GM19455 (cell line): Measurements from ENCODE around the gene SEC63.
"Not testable (repeated sequence)": the region's sequence is repeated elsewhere in the genome, so short reads cannot be mapped to it uniquely, and the experiment has no call there.

Experiments
- ATAC-seq: cut with Tn5 transposase; IDR thresholded peaks from one replicate; pipeline ENCODE4 v1.9.1; 2021; ENCODE audit not compliant: unreplicated experiment

Gene SEC63

DNA sequence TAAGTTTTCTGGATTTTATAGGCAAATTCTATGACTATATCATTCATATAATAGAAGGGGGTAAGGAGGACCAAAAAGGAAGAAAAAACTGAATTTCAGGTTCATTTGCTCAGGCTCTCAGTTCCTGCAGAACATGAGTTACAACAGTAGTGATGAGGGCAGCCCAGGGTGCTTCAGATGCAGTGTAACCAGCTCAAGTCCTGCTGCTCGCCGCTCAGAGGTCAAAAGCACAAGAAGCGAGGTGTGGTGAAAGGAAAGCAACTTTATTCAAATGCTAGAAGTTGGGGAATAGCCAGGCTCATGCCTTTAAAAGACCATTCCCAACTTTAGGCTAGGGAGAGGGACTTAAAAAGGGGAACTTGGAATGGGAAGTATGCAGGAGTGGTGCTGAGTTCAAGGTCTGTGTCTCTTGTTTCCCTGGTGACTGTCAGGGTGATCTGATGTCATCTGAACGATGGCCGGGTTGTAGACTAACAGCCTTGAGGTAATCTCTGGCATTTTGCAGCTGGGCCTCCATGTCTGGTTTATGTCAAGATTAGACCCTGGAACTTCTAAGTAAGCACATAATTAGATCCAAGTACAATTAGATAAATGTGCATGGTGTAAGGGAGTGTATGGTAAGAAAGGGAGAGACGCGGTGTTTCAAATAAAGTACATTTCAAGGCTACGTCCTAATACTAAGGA, 14.5 kb upstream of the SEC63 start:
- no peak for ATAC-seq

DNA sequence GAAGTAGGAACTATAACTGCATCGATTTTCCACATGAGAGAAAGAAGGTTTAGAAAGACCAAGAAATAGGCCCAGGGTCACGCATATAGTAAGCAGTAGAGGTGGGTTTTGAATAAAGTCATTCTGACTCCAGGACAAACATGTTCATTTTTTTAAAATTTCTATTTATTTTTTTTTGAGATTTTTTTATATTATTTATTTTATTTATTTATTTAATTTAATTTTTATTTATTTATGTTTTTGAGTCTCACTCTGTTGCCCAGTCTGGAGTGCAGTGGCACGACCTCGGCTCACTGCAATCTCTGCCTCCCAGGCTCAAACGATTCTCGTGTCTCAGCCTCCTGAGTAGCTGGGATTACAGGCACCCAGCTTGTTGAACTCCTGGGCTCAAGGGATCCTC, 13.2 kb upstream of the SEC63 start:
- no peak for ATAC-seq

DNA sequence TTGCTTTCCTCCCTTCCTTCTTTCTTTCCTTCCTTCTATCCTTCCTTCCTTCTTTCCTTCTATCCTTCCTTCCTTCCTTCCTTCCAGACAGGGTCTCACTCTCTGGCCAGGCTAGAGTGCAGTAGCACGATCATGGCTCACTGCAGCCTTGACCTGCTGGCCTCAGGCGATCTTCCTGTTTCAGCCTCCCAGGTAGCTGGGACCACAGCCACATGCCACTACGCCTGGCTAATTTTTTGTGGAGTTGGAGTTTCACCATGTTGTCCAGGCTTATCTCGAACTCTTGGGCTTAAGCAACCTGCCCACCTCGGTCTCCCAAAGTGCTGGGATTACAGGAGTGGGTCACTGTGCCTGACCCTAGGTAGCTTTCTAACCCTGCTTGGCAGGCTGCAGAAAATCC, 12.2 kb upstream of the SEC63 start:
- ATAC-seq, result no peak

DNA sequence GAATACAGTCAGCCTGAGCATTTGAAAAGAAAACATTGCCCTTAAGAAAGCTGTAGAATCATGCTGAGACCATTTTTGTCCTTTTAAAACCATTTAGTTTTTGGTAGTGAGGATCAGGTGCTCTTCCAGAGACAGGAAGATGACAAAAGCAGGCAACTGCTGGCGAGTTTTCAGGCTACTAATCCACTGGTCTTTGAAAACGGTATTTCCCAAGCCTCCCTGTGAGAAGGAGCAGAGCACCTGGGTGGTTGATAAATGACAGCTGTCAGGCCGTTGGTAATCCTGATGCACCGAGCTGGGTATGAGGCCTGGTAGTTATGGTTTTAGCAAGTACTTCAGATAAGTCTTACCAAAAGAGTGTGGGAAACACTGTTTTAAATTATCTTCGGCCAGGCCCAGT, 10.1 kb upstream of the SEC63 start:
- ATAC-seq, result no peak

DNA sequence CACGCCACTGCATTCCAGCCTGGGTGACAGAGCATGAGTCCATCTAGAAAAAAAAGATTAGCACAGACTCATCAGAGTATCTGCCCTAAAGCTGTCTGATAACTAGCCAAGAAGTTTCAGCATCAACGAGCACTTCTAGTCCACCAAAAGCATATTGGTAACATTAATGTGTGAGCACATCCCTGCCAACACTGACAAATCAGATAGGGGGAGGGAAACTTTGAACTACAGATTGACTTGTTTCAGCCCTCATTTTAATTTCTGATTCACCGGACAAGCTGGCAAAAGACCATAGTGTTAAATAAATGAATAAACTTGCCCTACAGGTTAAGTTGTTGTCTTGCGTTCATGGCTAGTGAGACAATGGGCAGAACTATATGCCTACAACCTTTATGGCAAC, 7.7 kb upstream of the SEC63 start:
- ATAC-seq, result no peak

DNA sequence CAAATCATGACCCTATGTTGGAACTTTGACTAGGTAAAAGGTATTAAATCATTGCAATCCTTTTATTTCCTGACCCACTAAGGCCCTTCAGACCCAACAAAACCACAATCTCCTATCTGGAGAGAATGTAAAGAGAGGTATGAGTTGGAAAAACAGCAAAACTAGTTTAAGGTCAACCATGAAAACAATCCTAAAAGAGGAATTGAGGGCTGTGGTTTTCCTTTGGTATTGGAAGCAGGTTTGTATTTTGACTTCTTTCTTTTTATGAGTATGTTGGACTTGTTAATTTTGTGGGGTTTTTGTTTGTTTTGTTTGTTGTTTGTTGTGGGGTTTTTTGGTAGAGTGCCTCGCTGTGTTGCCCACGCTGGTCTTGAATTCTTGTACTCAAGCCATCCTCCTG, 4.7 kb upstream of the SEC63 start:
- no peak for ATAC-seq

DNA sequence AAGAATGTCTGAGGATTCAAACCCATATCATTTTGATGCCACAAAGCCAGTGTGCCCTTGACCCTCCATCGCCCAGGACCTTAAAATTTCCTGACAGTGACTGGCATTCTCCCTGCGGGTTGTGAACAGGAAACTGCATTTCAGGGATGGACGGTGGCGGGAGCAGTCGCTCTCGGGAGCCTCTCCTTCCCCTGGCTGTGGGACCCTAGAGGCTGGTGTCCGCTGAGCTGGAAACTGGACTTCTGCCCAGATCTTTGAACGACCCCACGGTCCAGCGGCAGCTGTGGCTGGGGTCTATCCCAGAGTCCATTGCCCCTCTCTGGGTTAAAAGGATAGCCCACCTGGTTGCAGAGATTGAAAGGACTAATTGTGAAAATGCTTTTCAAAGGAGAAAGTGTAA, 1.4 kb upstream of the SEC63 start:
- ATAC-seq, result no peak

DNA sequence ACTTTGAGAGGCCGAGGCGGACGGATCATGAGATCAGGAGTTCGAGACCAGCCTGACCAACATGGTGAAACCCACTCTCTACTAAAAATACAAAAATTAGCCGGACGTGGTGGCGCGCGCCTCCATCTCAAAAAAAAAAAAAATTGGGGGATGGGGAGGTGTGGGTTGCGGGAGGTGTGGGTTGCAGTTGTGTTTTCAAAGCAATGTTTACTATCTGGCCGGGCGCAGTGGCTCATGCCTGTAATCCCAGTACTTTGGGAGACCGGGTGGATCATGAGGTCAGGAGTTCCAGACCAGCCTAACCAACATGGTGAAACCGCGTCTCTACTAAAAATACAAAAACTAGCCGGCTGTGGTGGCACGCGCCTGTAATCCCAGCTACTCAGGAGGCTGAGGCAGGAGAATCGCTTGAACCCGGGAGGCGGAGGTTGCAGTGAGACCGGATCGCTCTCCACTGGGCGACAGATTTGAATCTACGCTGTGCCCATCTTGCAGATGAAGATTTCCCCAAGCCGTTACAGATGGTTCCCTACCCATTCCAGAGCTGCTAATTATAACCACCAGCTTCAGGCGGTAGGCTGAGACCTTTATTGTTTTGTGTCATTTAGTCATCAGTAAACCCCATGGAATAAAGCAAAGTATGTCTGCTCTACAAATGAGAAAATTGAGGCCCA, 818 bp upstream of the SEC63 start:
- ATAC-seq, result not testable (repeated sequence)

DNA sequence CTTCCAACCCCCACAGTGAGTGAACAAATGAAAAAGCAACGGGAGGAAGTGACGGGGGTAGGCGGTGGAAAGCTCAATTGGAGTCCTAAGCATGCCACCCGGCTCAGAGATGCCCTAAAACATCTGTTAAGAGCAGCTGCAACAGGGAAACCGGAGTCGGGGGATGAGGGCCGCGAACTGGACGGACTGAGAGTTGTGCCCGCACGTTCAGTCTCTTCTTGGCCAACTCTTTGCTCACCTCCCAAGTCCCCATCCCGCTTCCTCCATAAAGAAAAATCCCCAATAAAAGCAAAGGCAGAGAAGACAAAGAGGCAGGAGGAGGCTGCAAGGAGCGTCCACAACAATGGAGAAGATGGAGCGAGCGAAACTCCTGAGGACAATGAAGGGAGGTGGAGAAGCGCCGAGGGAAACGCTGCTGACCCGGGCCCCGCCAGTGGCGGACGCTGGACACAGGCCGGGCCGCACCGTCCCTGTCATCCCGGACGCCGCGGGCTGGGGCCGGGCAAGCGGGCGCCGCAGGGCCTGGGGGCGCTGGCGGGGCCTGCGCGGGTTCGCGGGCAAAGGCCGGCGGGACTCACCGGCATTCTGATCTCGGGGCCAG, 600 bp downstream of the SEC63 start:
- peak; percentile 36 for ATAC-seq

DNA sequence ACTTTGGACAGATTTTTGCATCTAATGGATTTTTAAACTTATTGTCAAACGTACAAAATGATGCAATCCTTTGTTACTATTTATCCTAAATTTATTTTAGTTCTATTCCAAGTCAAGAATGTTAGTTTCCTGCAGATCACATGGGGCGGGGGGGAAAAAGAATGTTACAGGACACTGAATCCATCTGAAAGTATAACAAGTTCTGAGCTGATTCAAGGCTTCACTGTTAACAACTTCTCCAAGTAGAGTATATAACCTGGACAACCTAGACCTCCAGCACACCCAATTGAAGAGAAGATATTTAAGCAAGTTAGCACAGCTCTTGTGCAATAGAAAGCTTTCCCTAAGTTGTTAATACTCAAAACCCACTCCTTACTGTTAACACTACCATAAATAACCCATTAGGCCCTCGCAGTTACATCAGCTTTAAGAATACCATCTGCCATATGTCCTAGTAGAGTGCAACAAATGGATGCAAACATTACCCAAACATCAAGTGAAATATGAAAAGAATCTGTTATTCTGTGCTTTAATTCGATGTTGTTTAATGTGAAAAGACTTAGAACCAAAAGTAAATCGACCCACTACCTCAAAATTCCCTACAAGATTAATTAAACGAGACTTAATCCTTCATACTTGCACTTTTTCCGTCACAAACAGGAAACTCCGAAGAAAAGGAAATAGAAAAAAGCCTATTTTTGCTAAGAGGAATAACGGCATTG, 1.3 kb downstream of the SEC63 start:
- ATAC-seq, result no peak

DNA sequence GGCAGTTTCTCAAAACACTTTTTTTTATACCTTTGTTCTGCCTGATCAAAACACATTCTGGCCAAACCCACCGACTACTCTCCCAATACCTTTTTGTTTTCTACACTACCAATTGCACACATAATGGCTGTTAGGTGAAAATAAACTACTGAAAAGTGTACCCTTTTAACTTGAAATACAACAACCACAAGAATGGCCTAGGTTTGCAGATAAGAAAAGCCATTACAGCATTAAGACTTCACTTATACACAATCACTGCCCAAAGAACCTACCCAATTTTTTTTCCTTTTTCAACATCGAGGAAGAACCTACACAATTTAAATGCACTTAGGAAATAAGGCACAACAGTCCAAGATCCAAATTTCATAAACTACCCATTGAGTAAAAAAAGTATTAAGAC, 1.8 kb downstream of the SEC63 start:
- no peak for ATAC-seq

DNA sequence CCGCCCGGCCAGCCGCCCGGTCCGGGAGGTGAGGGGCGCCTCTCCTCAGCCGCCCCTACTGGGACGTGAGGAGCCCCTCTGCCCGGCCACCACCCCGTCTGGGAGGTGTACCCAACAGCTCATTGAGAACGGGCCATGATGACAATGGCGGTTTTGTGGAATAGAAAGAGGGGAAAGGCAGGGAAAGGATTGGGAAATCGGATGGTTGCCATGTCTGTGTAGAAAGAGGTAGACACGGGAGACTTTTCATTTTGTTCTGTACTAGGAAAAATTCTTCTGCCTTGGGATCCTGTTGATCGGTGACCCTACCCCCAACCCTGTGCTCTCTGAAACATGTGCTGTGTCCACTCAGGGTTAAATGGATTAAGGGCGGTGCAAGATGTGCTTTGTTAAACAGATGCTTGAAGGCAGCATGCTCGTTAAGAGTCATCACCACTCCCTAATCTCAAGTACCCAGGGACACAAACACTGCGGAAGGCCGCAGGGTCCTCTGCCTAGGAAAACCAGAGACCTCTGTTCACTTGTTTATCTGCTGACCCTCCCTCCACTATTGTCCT, 4.1 kb downstream of the SEC63 start:
- not testable (repeated sequence) for ATAC-seq

DNA sequence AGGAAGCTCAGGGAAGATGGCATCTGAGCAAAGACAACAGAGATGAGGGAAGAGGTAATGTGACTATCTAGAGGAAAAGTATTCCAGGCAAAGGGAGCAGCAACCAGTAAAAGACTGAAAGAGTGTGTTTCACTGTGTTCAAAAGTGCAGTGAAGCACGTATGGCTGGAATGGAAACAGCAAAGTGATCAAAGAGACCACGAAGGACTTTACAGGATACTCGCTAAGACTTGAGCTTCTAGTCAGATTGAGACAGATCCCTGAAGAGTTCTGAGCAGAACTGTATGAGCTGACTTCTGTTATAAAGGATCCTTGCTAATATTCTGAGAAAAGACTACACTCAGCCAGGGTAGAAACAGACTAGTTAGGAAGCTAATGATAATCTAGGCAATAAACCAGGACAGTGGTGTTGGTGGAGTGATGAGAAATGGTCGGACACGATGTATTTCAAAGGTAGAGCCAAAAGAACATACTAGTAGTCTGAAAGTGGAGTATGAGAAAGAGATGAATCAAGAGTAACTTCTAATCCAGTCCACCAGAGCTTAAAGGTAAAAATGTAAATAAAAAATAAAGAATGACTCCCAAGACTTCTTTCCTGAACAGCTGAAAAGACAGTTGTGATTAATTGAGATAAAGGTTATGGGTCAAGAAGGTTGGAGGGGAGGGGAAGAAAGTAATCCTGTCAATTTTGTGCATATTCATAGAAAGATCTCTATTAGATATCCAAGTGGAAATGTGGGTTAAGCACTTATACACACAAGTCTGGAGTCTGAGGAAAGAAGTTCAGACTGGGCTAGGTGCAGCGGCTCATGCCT, 14.2 kb downstream of the SEC63 start:
- ATAC-seq, result no peak

DNA sequence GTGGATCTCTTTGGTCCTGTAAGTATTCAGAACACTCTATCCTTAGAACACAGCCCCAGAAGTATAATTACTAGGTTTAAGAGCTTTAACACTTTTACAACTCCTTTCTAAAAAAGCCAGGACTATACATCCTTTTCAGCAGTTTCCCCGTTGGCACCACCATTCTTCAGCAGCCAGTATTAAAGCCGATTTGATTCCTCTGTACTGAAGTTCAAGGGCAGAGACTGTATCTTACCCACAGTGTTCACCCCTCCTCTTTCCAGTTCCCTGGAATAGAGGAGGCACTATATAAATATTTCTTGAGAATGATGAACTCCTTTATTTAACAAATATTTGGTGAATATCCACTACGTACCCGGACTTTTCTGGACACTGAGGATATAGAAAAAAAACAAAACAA, 15.9 kb downstream of the SEC63 start:
- no peak for ATAC-seq

DNA sequence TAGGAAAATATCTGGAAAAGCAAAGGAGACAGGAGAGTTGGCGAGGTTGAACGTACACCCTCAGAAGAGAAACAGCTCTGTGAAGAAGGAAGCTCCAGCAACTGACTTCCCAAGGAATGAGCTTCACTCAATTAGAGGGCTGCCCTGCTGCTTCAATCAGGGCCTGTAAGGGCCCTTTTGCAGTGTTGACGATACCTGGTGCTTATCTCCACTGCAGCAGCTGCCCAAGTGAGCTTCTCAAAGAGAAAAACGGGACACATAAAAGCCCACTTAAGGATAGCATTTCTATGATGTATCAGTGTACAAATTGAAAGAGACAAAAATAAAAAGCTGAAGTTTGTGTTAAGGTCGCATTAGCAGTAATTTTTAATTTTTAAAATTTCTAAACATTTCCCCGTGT, 16.4 kb downstream of the SEC63 start:
- no peak for ATAC-seq

DNA sequence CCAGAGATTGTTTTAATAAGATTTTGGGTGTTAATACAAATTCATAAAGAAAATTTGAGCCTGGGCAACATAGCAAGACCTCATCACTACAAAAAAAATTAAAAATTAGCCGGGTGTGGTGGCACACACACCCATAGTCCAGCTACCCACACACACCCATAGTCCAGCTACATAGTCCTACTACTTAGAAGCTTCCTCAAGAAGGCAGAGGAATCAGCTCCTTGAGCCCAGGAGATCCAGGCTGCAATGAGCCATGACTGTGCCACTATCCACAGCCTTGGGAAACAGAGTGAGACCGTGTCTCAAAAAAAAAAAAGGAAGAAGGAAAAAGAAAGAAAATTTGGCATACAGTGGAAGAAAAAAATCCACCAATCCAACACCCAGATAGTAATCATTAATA, 16.8 kb downstream of the SEC63 start:
- ATAC-seq, result no peak

DNA sequence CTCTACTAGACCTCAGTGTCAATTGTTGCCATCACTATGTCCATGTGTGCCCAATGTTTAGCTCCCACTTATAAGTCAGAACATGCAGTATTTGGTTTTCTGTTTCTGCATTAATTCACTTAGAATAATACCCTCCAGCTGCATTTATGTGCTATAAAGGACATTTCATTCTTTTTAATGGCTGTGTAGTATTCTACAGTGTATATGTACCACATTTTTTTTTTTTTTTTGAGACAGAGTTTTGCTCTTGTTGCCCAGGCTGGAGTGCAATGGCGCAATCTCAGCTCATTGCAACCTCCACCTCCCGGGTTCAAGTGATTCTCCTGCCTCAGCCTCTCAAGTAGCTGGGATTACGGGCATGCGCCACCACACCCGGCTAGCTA, 21.1 kb downstream of the SEC63 start:
- not testable (repeated sequence) for ATAC-seq

DNA sequence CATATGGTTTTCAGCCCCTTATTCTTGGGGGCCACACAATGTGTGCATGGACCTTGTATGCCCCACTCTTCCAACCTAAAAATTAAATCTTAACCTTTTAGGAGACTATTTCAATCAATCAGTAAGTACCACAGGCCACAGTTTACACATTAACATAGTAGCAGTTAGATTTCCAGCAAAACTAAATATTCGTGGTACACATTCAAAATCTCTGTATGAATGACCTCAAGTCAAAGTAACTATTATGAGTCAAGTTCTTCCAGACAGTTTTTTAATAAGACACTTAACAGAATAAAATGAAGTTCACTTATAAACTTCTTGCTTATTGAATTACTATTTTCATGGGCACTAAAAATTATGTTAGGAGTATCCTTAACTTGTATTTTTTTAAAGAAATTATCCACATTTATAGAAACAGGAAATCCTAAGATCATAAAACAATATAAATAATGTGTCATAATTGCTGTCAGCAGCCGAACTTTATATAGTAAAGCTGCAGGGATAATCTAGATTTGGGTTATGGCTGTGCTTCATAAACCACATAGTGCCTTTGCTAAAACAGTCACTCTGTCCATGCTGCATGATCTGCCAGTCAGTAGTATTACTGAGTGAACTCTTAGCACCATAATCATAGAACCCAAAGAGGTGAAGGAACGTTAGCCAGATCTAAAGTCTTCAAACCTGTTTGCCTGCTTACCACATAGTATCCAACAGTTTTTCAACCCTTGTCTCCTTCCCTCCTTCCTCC, 21.7 kb downstream of the SEC63 start:
- ATAC-seq, result no peak

DNA sequence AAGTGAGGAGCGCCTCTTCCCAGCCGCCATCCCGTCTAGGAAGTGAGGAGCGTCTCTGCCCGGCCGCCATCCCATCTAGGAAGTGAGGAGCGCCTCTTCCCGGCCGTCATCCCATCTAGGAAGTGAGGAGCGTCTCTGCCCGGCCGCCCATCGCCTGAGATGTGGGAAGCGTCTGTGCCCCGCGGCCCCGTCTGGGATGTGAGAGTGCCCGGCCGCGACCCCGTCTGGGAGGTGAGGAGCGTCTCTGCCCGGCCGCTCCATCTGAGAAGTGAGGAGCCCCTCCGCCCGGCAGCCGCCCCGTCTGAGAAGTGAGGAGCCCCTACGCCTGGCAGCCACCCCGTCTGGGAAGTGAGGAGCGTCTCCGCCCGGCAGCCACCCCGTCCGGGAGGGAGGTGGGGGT, 23.8 kb downstream of the SEC63 start:
- ATAC-seq, result not testable (repeated sequence)

DNA sequence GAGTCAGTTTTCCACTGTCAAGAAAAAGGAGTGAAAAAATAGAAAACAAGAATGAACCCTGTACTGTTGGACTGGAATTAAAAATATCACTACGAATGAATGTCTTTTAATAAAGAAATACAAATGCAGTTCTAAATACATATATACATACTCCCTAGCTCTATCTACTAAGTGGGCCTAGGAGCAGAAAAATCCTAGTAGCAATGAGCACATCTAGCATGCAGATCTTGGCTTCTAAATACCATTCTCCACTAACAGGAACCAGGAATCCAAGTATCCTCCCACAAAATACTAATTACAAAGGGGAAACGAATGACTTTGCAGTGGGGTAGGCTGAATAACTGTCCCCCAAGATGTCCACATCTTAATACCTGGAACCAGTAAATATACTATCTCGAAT, 25.4 kb downstream of the SEC63 start:
- ATAC-seq, result no peak
